GM19240 (cell line): ENCODE data around the gene CSGALNACT2.
A peak's percentile ranks its signal among the peaks of the same experiment; 100 is the strongest.

Experiments used
- DNase-seq: peaks from one replicate; pipeline ENCODE4 v3.0.0; 2011; ENCODE audit warnings: low spot score; ENCODE audit not compliant: insufficient read length

Gene CSGALNACT2

GRCh38 chr10:43111921-43112607, 26.2 kb upstream of the CSGALNACT2 start:
- no peak for DNase-seq

- no peak for DNase-seq
Observed at GRCh38 chr10:43112608-43112961, 25.7 kb upstream of the CSGALNACT2 start.

- DNase-seq, result no peak
Observed at GRCh38 chr10:43113201-43114087, 24.8 kb upstream of the CSGALNACT2 start.

- no peak for DNase-seq
Observed at GRCh38 chr10:43114088-43114742, 24.0 kb upstream of the CSGALNACT2 start.

- DNase-seq, result no peak
Observed at GRCh38 chr10:43114743-43115611, 23.3 kb upstream of the CSGALNACT2 start.

- DNase-seq, result no peak
Observed at GRCh38 chr10:43115881-43116595, 22.2 kb upstream of the CSGALNACT2 start.

- DNase-seq, result no peak
Observed at GRCh38 chr10:43116596-43116995, 21.6 kb upstream of the CSGALNACT2 start.

- DNase-seq, result no peak
Observed at GRCh38 chr10:43117031-43117776, 21.0 kb upstream of the CSGALNACT2 start.

GRCh38 chr10:43117777-43118583, 20.3 kb upstream of the CSGALNACT2 start:
- no peak for DNase-seq

GRCh38 chr10:43118631-43119415, 19.4 kb upstream of the CSGALNACT2 start:
- no peak for DNase-seq

GRCh38 chr10:43119416-43120115, 18.7 kb upstream of the CSGALNACT2 start:
- DNase-seq, result no peak

GRCh38 chr10:43120116-43120928, 17.9 kb upstream of the CSGALNACT2 start:
- no peak for DNase-seq

GRCh38 chr10:43120929-43121314, 17.3 kb upstream of the CSGALNACT2 start:
- DNase-seq, result peak; percentile 67

- DNase-seq, result no peak
Observed at GRCh38 chr10:43121444-43121843, 16.8 kb upstream of the CSGALNACT2 start.

GRCh38 chr10:43122096-43122495, 16.1 kb upstream of the CSGALNACT2 start:
- no peak for DNase-seq

- DNase-seq, result no peak
Observed at GRCh38 chr10:43122826-43123225, 15.4 kb upstream of the CSGALNACT2 start.
